ENCODE measurements around the gene VKORC1.
A peak's percentile ranks its signal among the peaks of the same experiment; 100 is the strongest.
"Not testable (repeated sequence)": the region's sequence is repeated elsewhere in the genome, so short reads cannot be mapped to it uniquely, and the experiment has no call there.

Gene VKORC1

DNA sequence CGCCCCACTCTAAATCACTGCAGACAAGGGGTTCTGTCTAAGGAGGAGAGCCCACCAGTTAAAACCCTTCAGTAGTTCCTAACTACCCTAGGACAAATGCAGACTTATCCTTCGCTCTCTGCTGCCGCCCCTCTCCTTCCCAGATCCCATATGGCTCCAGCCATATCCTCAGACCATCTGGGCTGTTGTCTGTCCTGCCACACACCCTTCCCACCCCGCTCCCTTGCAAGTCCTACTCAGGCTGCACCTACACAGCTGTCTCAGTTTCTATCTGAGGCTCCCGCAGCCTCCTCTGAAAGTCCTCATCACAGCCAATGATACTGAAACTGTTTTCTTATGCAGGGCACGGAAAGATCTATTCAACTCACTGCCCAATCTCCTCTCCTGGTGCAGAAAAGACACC lies 12.9 kb upstream of the VKORC1 start:
- DNase-seq (ENCODE audit: low read depth in 2 of 2) = peak; percentile 28 to 45

DNA sequence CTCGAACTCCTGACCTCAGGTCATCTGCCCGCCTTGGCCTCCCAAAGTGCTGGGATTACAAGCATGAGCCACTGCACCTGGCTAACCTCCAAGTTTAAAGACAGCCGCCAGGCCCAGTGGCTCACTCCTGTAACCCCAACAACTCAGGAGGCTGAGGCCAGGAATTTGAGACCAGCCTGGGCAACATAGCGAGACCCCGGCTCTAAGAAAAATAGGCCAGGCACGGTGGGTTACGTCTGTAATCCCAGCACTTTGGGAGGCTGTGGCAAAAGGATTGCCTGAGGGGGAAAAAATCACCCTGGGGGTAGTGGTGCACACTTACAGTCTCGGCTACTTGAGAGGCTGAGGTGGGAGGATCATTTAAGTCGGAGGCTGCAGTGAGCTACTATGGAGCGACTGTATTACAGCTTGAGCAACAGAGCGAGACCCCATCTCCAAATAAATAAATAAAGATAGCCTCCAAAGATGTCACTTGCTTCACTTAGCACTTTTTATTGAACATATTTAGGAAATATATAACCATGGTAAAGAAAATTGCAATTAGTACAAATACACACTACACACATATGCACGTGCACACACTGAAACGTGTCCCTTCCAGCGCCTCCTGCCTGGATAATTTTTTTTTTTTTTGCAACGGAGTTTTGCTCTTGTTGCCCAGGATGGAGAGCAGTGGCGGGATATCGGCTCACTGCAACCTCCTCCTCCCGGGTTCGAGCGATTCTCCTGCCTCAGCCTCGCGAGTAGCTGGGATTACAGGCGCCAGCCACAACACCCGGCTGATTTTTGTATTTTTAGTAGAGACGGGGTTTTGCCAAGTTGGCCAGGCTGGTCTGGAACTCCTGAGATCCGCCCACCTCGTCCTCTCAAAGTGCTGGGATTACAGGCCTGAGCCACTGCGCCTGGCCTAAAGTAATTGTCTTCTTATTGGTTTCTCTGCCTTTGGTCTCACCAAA lies 12.2 kb upstream of the VKORC1 start:
- no peak for DNase-seq (ENCODE audit: low read depth in 2 of 2)

DNA sequence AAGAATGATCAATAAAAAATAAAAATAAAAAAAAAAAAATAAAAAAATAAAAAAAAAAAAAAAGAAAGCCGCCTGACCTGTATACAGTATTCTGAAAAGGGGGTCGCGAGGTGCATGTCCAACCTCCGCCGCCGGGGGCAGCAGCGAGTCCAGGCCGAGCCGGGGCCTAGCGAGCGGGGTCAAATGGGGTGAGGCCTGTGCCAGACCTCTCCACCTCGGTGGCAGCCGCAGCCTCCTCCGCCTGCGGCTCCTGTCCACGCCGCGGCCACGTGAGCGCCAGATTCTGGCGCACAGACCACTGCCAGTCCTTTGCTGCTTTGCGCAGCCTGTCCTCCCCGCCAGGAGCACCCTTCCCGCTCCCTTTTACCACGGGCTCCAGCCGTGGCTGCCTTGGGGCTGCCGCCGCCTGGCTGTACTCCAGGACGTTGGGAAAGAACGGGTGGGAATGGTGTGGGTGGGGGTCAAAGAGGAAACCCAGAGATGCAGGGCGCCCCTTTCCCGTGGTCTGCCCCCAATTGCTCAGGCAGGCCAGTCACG lies 11.1 kb upstream of the VKORC1 start:
- peak; percentile 78 to 85 for DNase-seq (ENCODE audit: low read depth in 2 of 2)

- not testable (repeated sequence) for DNase-seq (ENCODE audit: low read depth in 2 of 2)
These were observed 6.5 kb upstream of the VKORC1 start for GRCh38 chr16:31100876-31101641.

- no peak for DNase-seq (ENCODE audit: low read depth in 2 of 2)
These were observed 5.5 kb upstream of the VKORC1 start for GRCh38 chr16:31099860-31100638.

DNA sequence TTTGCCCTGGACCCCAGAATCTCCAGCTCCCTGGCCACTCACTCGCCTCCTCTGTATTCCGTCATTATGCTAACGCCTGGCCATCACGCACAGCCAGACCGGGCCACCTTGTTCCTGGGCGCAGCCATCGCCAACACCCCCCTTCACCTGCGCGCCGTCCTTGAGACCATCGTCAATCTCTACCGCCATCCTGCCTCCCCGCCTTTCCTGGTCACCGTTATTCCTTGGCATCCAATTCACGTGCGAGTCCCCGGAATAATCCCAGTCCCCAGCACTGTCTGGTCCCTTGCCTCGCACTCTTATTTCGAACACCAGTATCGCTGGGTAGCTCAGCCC lies 541 bp downstream of the VKORC1 start:
- no peak for DNase-seq (ENCODE audit: low read depth in 2 of 2)

DNA sequence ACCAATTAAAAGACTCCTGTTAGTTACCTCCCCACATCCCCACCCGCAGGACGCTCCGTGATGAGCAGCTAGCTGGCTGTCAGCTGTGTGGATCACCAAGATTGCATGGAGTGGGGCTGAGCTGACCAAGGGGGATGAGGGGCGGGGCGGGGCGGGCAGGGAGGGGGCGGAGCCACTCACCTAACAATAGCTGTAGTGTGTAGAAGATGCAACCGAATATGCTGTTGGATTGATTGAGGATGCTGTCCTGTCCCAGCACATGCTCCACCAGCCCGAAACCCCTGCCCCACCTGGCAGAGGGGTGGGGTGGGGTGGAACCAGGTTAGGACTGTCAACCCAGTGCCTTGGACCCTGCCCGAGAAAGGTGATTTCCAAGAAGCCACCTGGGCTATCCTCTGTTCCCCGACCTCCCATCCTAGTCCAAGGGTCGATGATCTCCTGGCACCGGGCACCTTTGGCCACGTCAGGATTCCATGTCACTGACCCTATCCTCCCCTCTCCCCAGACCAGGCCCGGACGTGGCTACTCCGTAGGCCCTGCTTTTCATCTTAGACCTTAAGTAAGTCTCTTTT lies 1.4 kb downstream of the VKORC1 start:
- no peak for DNase-seq (ENCODE audit: low read depth in 2 of 2)

- DNase-seq (ENCODE audit: low read depth in 2 of 2) = no peak
These were observed 2.3 kb downstream of the VKORC1 start for GRCh38 chr16:31092330-31092729.

GRCh38 chr16:31090540-31090939 lies 4.1 kb downstream of the VKORC1 start:
- no peak for DNase-seq (ENCODE audit: low read depth in 2 of 2)

GRCh38 chr16:31089199-31089598 lies 5.4 kb downstream of the VKORC1 start:
- DNase-seq (ENCODE audit: low read depth in 2 of 2) = no peak

DNA sequence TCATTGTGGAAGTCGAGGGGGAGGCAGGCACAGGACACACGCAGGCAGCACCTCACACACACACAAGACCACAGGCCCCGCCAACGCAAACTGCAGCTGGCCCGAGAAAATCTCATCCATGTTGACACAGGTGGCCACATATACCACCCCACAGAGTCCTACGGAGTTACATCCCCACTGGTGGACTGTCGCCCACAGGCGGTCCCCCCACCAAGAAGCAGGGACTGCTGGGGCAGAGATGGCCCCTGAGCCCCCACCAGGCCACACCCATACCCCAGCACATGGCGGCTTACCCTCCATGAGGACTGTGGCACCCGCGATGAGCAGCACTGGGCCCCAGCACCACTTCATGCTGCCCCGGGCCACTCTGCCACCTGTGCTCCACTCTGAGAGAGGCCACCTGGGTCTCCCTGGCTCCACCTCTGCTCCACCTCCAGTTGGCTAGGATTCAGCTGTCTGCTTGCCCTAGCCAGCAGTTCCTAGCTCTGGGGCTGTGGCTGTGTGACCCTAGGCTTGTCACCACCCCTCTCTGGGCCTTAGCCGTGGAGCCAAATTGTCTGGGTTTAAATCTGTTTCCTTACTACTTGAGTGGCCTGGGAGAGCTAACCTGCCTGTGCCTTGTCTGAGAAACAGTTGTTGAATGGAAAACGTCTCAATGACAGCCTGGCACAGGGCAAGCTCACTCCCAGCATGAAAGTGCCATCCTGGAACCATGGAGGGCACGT lies 6.0 kb downstream of the VKORC1 start, which contains the start of gene PRSS53:
TSS of gene PRSS53 (minus strand) at position 485 of the 725 bp plus-strand sequence. CDS start at position 351, 134 bp downstream.
- no peak for DNase-seq (ENCODE audit: low read depth in 2 of 2)

- no peak for DNase-seq (ENCODE audit: low read depth in 2 of 2)
These were observed 6.6 kb downstream of the VKORC1 start for GRCh38 chr16:31087971-31088370.

- DNase-seq (ENCODE audit: low read depth in 2 of 2) = no peak
These were observed 7.1 kb downstream of the VKORC1 start for GRCh38 chr16:31087481-31087880.

DNA sequence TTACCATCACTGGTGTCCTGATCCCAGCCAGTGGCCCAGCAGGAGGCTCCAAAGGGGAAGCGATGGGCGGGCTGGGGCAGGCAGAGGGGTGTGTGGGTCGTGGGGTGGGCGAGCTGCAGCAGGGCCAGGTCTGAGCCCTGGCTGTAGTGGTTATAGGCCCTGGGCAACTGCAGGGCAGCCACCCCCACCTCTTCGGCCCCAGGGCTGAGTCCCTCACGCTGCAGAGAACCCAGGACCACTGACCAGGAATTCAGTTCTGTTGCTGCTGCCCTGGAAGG lies 8.0 kb downstream of the VKORC1 start:
- DNase-seq (ENCODE audit: low read depth in 2 of 2) = no peak

DNA sequence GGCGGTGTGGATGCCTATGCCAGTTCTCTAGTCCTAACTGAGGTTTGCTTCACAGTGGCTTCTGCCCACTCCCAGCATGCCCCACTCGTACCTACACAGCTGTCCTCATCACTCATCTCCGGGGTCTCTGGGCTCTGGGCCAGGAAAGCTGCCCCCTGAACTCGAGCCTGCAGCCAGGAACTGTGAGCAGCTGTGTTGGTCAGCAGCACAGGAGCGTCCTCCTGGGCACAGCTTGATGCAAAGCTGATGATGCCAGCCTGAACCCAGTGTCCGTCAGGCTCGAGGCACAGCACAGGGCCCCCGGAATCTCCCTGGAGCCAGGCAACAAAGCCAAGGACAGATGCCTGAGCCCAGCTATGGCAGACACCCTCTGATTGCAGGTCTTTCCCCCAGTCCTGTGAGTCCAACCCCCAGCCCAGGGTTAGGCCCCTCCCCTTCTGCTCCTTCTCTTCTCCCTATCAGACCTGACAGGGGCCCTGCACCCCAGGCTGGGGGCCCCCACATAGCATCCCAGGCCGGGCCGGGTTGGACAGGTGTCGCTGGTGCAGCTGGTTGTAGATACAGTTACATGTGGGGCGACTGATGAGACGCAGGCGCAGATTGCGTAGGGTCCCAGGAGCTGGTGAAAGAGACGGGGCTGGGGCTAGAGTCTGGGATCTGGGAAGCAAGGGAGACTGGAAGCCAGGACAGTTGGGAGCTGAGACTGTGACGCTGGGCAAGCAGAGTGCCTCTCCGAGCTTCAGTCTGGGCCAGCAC lies 8.5 kb downstream of the VKORC1 start:
- no peak for DNase-seq (ENCODE audit: low read depth in 2 of 2)

GRCh38 chr16:31085411-31085810 lies 9.2 kb downstream of the VKORC1 start:
- no peak for DNase-seq (ENCODE audit: low read depth in 2 of 2)

- no peak for DNase-seq (ENCODE audit: low read depth in 2 of 2)
These were observed 9.9 kb downstream of the VKORC1 start for GRCh38 chr16:31084584-31085302.

DNA sequence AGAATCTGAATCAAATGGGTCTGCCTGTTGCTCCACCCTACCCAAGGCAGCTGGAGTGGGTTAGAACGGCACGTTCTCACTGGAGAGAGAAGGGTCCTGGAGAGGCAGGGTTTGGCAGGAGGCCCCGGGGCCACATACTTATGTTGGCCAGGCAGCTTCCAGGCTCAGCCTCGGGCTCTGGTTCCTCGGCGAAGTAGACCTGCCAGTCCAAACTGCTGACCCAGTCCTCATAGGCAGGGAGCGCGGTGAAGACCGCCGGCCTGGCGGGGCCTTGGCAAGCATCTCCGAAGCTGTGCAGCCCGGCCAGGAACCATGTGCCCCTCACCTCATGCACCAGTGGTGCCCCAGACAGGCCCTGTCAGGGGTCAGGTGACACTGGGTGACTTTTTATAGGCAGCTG lies 10.6 kb downstream of the VKORC1 start:
- no peak for DNase-seq (ENCODE audit: low read depth in 2 of 2)

DNA sequence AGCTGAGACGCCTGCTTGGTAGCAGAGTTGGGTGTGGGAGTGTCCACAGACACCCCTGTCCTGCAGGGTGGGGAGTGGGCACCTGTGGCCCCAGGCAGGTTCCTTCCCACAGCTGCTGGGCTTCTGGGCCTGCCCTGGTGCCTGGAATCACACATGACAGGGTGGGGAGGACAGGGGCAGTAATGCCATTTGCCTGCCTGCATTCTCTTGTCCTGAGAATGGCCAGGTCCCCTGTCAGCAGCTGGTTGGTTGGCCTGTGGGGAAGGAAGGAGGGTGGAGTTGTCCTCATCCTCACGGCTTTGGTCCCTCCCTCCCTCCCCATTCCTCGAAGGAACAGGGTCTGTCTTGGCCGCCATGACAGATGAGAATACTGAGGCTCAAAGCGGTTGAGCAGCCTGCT lies 11.0 kb downstream of the VKORC1 start:
- DNase-seq (ENCODE audit: low read depth in 2 of 2) = no peak

GRCh38 chr16:31083081-31083480 lies 11.5 kb downstream of the VKORC1 start:
- no peak for DNase-seq (ENCODE audit: low read depth in 2 of 2)
